ENCODE measurements around the gene TBX6.

- TF ChIP-seq CTCF (conservative IDR thresholded peaks at IDR 0.05; ENCODE audit: low read depth, low read length) (peak; percentile 44), POLR2A (IDR thresholded peaks at IDR 0.05; ENCODE audit: low read depth, low read length) (no peak), FOS (IDR thresholded peaks at IDR 0.05; ENCODE audit: low read depth, low read length) (no peak)
These were observed 768 bp upstream of the TBX6 start for GRCh38 chr16:30092373-30093010.
